IPS-NIHi11 (cell line): Measurements from ENCODE around the gene COX6A2.
"Not testable (repeated sequence)": the region's sequence is repeated elsewhere in the genome, so short reads cannot be mapped to it uniquely, and the experiment has no call there.

Source experiments
- DNase-seq: peaks from one replicate; pipeline ENCODE4 v3.0.0; 2012; ENCODE audit warnings: mixed read lengths, low spot score

The COX6A2 gene

DNA sequence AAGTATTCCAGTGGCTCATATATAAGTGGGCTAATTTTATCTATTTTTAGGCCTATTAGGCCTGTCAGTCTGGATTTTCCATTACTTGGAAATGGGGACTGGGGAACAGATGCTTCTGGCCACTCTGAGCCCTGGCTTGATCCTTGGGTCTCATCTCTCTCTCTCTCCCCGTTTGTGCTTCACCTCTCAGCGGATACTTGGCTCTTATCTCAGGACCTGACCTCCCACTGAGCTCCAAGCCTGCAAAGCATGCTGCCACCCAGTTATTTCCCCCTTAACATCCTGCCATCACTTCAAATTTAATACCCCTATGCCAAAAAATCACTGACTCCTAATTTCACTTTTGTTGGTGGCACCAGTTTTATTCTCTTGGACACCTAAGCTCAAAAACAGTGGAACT, 10.3 kb upstream of the COX6A2 start:
- no peak for DNase-seq

- DNase-seq = no peak
Measured at GRCh38 chr16:31436221-31437045, 8.3 kb upstream of the COX6A2 start.

- DNase-seq = no peak
Measured at GRCh38 chr16:31435341-31436220, 7.4 kb upstream of the COX6A2 start.

DNA sequence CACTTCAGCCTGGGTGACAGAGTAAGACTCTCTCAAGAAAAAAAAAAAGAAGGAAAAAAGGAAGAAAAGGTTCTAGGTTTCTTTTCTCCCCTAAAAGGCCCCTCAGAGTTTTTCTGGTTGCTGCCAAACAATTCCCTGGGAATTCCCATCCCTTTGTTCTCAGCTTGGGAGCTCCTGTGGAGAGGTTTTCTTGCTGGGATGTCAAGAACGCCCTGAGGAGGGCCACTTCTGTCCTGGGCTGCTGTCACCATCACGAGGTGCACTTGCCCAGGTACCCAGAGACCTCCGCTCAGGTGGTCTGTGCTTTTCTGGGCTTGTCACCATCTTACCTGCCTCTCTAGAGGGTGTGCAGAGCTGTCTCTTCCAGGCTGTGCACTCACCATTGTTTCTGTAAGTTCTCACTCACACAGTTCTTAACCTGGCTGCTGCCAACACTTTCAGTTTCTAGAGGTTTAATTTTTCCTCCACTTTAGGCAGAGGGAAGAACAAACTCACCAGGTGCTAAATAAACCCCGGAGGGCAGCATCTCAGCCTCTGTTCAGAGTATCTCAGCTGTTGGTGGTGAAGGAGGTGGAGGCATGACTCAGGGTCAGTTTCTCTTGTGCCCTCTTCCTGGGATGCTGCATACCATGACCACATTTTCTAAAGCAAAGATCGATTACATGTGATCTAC, 2.4 kb upstream of the COX6A2 start:
- no peak for DNase-seq

DNA sequence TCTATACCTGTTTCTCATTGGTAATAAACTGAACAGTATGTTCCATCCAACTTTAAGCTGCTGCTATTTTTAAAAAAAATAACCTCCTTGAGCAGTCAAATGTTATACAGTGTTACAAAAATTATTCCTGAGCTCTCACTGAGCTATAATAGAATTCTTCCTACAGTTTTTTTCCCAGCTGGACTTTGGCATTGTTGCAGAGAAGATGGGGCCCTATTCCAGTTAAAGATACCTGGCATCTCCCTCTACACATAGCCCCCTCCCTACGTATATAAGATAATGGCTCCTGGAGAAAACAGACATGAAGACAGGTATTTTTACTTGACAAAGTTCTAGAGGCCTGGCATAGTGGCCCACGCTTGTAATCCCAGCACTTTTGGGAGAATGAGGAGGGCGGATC, 1.6 kb upstream of the COX6A2 start:
- no peak for DNase-seq

DNA sequence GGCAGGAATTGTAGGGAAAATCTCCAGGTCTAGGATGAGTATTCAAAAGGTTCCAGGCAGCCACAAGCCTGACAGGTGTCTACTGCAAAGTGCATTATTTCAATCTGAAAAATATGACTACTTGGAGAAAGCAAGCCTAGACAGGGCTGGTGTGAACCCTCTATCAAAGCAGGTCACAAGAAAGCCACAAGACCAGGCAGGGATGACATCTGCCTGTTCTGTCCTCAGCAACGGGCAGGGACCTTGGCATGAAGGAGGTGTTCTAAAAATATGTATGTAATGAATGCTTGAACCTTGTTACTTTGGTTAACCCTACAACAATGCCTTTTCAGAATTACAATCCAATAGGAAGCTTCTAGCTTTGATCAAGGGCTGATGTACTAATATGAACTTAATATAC, 1.2 kb upstream of the COX6A2 start:
- no peak for DNase-seq

DNA sequence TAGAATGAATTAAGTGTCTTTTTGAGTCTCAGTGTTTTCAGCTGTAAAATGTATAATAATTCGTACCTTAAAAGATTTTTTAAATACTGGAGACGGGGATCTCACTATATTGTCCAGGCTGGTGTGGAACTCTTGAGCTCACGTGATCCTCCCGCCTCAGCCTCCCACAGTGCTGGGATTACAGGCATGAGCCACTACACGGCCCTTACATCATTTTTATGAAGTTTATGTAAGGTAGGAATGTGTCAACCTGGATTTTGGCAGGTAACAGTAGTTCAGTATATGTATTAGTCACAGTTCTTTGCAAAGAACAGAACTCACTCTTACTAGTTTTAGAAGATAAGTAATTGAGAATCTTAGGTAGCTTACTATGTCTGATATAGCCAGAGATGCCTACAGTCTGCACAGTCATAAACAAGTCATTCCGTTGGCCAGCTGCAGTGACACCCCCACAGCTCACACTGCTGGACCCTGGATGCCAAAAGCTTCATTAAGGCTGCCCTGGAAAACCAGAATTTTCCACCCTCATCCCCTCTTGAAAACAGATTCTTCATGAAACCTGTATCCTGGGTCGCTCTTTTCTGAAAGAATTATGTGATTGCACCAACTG, 583 bp upstream of the COX6A2 start:
- no peak for DNase-seq

DNA sequence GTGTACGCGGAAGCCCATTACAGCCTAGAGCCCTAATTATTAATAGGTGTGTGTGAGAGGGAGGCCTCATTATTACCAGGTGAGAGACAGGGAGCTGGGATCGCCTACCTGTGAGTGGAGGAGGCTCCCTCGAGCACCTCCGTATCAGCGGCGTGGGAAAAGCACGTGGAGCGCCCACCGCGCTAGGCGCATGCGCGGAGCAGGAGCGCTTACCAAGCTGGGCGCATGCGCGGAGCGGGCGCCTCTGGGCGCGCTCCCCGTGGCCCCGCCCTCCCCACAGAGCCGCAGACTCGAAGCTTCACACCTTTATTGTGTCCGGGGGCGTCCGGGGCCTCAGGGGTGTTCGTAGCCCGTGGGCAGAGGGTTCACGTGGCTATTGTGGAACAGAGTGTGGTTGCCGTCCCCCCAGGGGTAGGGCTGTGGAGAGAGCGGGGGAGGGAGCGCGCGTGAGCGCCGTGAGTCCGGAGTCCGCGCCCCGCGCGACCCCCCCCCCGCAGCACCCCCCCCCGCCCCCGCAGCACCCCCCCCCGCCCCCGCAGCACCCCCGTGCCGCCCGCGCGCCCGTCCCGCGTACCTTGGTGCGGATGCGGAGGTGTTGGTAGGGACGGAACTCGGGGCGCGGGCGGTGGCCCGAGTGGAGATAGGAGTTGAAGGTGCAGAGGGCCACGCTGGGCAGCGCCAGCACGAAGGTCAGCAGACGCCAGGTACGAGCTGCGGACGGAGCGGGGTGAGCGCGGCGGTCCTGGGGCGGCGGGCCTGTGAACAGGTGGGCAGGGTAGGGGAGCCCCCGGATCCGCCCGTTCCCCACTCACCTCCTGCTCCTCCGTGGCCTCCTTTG, 500 bp downstream of the COX6A2 start:
- peak; percentile 74 for DNase-seq

GRCh38 chr16:31423801-31424200, 4.4 kb downstream of the COX6A2 start:
- DNase-seq = no peak

GRCh38 chr16:31423241-31423640, 4.9 kb downstream of the COX6A2 start:
- no peak for DNase-seq

DNA sequence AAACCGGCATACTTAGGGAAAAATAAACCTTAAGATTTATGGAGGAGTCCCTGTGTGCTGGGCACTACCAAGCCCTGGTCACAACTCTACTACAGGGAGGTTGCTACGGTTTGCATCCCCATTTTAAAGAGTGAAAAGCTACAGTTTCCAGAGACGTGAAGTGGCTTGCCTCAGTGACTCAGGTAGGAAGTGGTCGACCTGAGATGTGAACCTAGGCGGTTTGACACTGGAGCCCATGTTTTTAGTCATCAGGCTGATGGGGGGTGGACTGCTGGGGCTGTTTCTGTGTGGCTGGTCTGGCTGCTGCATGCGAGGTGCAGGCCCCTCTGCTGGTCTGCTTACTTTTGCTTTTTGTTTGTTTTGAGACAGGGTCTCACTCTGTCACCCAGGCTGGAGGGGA, 6.6 kb downstream of the COX6A2 start:
- DNase-seq = no peak

GRCh38 chr16:31420037-31420436, 8.1 kb downstream of the COX6A2 start:
- DNase-seq = no peak

- no peak for DNase-seq
Measured at GRCh38 chr16:31417916-31418315, 10.2 kb downstream of the COX6A2 start.

GRCh38 chr16:31417036-31417435, 11.1 kb downstream of the COX6A2 start:
- not testable (repeated sequence) for DNase-seq

DNA sequence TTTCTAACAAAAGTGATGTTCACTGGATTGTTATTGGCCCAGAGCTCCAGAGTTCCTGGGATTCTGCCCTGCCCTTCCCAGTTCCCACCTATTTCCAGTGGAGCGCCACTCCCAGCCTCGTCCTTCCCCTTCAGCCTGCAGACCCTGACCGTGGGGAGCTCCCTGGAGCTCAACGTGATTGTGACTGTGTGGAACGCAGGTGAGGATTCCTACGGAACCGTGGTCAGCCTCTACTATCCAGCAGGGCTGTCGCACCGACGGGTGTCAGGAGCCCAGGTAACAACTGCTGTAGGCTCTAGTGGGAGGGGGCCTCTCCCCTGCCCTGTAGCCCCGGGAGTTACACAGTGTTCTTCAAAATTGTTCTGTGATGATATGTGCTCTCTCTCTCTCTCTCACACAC, 11.8 kb downstream of the COX6A2 start:
- no peak for DNase-seq

DNA sequence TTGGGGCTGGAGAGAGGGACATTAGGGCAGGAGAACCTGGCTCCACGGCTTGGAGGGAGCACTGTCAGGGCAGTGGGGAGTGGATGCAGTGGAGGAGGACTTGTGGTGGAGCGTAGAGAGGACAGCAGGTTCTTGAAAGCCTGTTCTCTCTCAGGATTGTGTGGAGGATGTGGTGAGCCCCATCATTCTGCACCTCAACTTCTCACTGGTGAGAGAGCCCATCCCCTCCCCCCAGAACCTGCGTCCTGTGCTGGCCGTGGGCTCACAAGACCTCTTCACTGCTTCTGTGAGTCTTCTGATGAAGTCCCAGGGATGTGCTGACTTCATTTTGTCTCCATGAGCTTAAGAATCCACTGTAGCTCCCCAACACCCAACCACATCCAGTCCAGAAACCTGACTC, 13.5 kb downstream of the COX6A2 start:
- no peak for DNase-seq

DNA sequence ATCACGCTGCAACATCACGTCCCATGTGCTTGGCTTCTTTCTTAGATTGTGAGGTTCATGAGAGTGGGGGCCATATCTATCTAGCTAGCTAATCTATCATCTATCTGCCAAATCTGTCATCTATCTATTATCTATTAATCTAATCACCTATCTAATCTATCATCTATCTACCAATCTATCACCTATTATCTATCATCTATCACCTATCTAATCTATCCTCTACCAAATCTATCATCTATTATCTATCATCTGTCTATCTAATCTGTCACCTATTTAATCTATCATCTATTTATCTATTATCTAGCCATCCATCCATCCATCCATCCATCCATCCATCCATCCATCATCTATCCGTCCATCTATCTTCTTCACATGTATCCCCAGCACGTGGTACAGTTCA, 14.2 kb downstream of the COX6A2 start:
- DNase-seq = no peak

- DNase-seq = no peak
Measured at GRCh38 chr16:31413381-31413780, 14.8 kb downstream of the COX6A2 start.

- no peak for DNase-seq
Measured at GRCh38 chr16:31412750-31413149, 15.4 kb downstream of the COX6A2 start.

DNA sequence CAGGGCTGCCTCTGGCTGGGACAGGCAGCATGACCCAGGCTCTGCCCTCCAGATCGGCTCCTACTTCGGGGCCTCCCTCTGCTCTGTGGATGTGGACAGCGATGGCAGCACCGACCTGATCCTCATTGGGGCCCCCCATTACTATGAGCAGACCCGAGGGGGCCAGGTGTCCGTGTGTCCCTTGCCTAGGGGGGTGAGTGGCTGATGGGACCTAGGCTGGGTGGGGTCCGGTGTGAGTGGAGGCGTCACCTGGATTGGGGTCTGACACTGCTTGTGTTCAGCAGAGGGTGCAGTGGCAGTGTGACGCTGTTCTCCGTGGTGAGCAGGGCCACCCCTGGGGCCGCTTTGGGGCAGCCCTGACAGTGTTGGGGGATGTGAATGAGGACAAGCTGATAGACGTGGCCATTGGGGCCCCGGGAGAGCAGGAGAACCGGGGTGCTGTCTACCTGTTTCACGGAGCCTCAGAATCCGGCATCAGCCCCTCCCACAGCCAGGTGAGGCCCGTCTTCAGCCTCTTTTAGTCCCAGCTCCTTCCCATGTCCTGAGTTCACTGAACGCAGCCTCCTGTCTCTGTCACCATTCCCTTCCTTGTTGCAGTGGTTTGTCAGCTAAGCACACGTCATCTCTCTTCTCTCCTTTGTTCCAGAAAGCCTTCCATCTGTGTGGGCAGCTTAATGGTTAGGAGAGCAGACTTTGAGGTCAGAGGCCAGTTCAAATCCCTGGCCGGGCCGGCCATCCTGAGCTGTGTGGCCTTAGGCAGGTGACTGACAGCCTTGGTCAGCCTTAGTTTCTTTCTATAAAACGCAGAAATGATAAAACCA, 16.9 kb downstream of the COX6A2 start:
- DNase-seq = no peak
